HUES48 (cell line): Measurements from ENCODE around the gene C1orf159.
A peak's percentile ranks its signal among the peaks of the same experiment; 100 is the strongest.

Experiments
- H3K27ac ChIP-seq: one replicate; pipeline ENCODE4 v1.7.0; 2013; ENCODE audit warnings: low read depth, low read length, inconsistent platforms
- H3K27me3 ChIP-seq: 2 replicates; pipeline ENCODE4 v1.6.1; 2013; ENCODE audit warnings: mild to moderate bottlenecking, low read length; ENCODE audit not compliant: control insufficient read depth, insufficient read depth
- H3K36me3 ChIP-seq: 2 replicates; pipeline ENCODE4 v1.6.1; 2013; ENCODE audit warnings: low read length; ENCODE audit not compliant: control insufficient read depth, insufficient read depth
- H3K4me1 ChIP-seq: 2 replicates; pipeline ENCODE4 v1.6.1; 2013; ENCODE audit warnings: mild to moderate bottlenecking, low read length; ENCODE audit not compliant: control insufficient read depth, insufficient read depth
- H3K4me3 ChIP-seq: 2 replicates; pipeline ENCODE4 v1.5.1; 2013; ENCODE audit warnings: mild to moderate bottlenecking, low read depth, low read length
- H3K9ac ChIP-seq: 2 replicates; pipeline ENCODE4 v1.6.1; 2013; ENCODE audit warnings: mild to moderate bottlenecking, low read depth, low read length, moderate library complexity
- H3K9me3 ChIP-seq: 2 replicates; pipeline ENCODE4 v1.6.1; 2013; ENCODE audit warnings: low read length; ENCODE audit not compliant: control insufficient read depth, insufficient read depth

The C1orf159 gene

DNA sequence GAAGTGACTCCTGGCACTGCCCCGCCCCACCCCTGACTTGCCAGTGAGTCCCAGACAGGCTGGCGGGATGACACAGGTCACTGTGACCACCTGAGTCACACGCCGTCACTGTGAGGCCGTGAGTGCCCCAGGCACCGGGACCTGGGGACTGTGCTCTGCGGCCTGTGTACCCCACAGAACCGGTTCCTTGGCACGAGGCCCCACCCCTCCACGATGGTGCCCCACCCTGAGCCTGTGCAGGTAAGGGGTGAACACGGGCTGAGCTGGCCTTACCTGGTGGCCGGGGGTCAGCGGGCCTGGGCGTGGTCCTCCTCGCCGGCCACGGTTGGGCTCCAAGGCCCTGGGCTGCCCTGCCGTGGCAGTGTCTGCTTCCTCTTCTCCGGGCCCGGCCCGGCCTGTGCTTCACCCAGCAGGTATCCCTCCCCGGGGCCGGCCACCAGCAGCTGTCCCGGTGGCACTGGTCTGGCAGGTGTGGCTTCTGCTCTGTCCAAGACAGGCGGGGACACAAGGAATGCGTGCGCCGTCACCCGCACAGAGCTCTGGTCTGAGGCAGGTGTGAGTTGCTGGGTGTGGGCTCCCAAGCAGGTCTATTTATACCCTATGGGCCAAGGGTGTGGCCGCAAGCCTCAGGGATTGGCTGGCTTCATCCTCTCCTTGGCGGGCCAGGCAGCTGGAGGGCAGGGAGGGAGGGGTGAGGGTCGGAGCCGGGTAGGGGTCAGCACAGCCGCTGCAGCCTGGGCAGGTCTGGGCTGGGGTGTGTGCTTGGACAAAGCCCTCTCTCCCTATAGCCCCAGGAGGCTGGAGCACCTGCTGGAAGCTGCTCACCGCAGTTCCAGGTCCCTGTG is 41.9 kb downstream of the C1orf159 start, which contains the start of gene RNF223:
Gene RNF223, minus strand, starts transcription at position 564 of the 845 bp plus-strand sequence. CDS start 1,740 bp downstream, outside the sequence.
- H3K4me3 ChIP-seq = no peak within 1 kb of the TSS
- no peaks in the 10 kb centered on the region for H3K9me3 ChIP-seq
- no peak within 1 kb of the TSS for H3K27ac ChIP-seq
- H3K9ac ChIP-seq = no peak within 1 kb of the TSS
- H3K4me1 ChIP-seq = no peaks in the 10 kb centered on the region
- H3K36me3 ChIP-seq = no peaks in the 10 kb centered on the region
- H3K27me3 ChIP-seq = peaks cover 13% of the 10 kb centered on the region

DNA sequence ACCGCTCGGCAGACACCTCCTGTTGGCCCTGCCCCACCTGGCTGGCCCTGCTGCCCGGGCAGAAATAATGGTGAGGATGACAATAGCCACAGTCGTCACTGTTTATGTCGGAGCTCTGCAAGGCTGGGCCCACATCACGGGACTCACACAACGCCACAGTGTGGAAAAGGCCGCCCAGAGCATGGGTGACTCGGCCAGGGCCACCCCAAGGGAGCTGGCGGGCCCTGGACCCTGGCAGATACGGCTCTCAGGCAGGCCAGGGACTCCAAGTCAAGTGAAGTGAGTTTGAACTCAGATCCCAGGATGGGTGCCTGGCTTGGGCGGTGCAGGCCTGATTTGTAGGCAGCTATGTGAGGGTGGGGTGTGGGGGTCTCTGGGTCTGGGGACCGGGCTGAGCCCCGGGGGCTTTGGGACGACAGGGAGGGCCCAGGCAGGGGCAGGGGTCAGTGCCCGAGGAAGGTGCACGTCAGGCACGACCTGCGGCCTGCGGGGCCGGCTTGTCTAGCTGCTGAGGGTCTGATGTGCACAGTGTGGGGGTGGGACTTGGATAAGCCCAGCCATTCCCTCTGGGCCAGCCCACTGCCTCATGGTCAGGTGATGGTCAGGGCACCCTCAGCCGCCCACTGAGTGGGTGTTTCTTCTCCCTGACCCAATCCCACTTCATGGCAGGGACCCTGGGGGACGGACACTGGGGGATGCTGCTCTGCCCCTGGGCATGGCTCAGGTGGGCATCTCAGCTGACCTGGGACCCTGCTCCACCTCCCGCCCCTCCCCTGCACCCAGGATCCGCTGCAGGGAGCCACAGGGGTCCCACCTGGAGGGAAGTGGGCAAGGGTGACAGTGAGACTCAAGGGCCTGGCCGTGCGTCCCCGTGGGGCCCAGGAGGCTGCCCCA is 42.8 kb downstream of the C1orf159 start:
- peaks cover 16% of the 10 kb centered on the region for H3K27me3 ChIP-seq
- H3K4me3 ChIP-seq = no peak overlapping the region
- H3K27ac ChIP-seq = no peak overlapping the region
- H3K9me3 ChIP-seq = no peaks in the 10 kb centered on the region
- no peaks in the 10 kb centered on the region for H3K36me3 ChIP-seq
- no peaks in the 10 kb centered on the region; the same call in 1 of the 2 replicates for H3K4me1 ChIP-seq
- H3K9ac ChIP-seq = no peak overlapping the region

DNA sequence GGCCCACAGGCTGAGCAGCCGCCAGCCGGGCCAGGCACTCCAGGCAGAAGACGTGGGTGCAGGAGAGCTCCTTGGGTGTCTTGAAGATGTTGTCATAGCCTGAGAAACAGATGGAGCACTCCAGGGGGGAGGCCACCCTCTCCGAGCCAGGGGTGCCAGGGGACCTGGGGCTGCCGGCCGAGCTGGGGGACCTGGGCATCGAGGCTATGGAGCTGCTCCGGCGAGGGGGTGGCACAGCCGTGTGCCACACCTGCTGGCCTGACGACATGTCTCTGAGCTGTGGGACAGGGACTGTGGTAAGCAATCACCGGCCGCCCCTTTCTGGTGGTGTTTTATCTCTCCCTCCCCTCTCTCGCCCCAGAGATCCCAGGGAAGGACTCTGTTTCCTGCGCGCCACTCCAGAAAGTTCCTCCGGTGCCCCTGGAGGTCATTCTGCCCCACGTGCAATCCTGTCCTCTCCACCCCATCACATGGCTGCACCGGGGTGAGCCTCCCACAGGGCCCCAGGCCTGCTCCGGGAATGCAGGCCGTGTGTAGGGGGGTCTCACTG is 43.5 kb downstream of the C1orf159 start:
- H3K4me3 ChIP-seq = no peak overlapping the region
- peaks cover 24% of the 10 kb centered on the region for H3K27me3 ChIP-seq
- H3K9me3 ChIP-seq = no peaks in the 10 kb centered on the region
- H3K4me1 ChIP-seq = no peaks in the 10 kb centered on the region; the same call in 1 of the 2 replicates
- no peak overlapping the region for H3K27ac ChIP-seq
- H3K9ac ChIP-seq = no peak overlapping the region
- H3K36me3 ChIP-seq = no peaks in the 10 kb centered on the region

DNA sequence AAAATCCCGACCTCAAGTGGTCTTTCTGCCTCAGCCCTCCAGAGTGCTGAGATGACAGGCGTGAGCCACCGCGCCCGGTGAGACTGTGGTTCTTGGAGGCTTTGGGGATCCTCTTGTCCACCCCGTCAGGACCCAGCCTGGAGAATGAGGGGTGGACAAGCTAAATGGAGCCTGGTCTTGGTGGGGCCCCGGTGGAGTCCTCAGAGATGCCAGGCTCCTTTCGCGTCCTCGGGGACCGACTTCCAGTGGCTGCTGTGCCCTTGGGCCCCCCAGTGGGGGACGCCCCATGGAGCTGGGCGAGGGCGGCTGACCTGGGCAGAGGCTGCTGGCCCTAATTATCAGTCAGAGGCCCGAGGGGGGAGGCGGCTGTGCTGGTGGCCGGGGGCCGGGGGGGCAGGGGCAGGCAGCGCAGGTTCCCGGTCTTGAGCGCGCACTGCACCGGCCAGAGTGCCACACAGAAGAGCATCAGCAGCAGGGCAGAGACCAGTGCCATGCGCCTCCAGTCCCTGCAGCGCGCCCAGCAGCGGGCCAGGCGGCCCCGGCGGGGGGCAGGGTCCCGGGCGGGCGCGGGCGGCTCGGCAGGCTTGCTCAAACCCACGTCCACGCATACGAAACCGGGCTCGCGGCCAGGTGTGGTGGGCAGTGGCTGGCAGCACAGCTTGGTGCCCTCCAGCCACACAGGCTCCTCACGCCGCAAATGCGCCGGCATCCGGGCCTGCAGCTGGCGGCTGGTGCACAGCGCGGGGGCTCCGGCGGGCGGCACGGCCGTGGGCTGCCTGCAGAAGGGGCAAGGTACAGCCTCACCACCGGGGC is 44.2 kb downstream of the C1orf159 start:
- Histone ChIP-seq H3K9ac (no peak overlapping the region), H3K4me1 (no peaks in the 10 kb centered on the region; the same call in 1 of the 2 replicates), H3K36me3 (no peaks in the 10 kb centered on the region), H3K9me3 (no peaks in the 10 kb centered on the region), H3K27ac (no peak overlapping the region), H3K4me3 (no peak overlapping the region), H3K27me3 (peaks cover 25% of the 10 kb centered on the region)

DNA sequence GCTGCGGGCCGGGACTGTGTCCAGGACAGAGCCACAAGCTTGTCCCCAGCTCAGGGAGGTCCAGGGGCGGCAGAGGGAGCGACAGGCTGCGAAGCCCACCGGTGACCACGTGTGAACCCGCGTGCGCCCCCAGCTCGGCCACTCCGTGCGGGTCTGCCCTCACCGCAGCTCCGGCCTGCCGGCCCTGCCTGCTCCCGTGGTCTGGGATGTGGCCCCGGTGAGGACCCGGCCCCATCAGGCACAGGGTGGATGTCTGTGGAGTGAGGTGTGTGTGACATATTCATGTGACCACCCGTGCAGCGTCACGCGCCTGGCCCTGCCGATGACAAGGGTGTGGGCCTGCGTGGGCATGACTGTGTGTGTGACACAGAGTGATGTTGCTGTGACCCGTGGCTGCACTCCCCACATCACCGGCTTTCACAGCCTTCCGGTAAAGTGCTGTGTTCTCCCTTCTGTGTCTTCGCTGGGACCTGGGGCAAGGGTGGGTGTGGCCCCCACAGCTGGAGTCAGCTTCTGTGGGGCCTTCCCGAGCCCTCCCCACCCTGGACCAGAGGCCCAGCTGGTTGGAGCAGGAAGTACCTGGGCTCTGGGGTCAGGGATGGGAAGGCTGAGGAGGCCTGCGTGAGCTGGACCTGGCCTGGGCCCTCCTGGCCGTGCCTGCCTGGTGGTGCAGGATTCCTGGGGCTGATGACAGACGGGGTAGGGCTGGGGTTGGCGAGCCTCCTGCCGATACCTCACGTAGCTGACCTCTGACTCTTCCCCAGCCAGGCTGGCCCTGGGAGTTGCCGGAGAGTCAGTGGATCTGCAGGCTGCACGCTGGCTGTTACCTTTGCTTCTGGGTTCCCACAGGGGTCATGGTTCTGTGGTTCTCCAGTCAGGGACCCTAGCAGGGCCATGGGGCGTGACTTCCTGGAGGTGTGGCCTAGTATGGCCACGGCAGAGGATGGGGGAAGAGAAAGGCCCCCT is 45.9 kb downstream of the C1orf159 start:
- no peak overlapping the region for H3K27ac ChIP-seq
- no peaks in the 10 kb centered on the region for H3K9me3 ChIP-seq
- H3K9ac ChIP-seq = no peak overlapping the region
- H3K4me3 ChIP-seq = peak overlapping the region; percentile 81
- peaks cover 25% of the 10 kb centered on the region for H3K27me3 ChIP-seq
- H3K36me3 ChIP-seq = no peaks in the 10 kb centered on the region
- no peaks in the 10 kb centered on the region; the same call in 1 of the 2 replicates for H3K4me1 ChIP-seq

DNA sequence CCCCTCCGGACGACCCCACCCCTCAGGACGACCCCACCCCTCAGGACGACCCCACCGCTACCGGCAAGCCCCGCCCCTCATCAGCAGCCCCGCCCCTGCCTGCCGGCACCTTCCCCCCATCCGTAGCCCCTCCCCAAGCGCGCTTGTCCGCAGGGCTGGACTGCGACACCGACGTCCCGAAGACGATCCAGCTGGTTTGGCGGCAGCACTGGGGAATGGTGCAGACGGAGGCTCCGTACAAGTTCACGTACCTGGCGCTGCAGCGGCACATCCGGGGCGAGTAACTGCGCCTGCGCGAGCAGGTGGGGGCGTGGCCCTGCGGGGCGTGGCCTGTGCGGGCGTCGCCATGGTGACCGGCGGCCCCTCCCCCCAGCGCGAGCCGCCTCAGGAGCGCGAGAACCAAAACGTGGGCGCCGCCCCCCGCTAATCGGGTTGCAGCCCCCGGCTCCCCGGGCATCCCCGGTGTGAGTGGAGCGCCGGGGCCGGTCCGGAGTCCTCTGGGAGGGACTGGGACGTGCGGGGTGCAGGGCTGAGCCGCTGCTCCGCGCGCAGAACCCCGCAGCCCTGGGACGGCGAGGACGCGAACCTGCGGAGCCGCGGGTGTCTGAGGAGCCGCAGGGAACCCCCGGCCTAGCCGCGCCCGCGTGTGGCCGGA is 46.7 kb downstream of the C1orf159 start:
- peak overlapping the region; percentile 81 for H3K4me3 ChIP-seq
- H3K27me3 ChIP-seq = peaks cover 29% of the 10 kb centered on the region
- H3K9me3 ChIP-seq = no peaks in the 10 kb centered on the region
- no peak overlapping the region for H3K9ac ChIP-seq
- peak overlapping the region; percentile 77 for H3K27ac ChIP-seq
- no peaks in the 10 kb centered on the region for H3K36me3 ChIP-seq
- peaks cover 2% of the 10 kb centered on the region for H3K4me1 ChIP-seq

DNA sequence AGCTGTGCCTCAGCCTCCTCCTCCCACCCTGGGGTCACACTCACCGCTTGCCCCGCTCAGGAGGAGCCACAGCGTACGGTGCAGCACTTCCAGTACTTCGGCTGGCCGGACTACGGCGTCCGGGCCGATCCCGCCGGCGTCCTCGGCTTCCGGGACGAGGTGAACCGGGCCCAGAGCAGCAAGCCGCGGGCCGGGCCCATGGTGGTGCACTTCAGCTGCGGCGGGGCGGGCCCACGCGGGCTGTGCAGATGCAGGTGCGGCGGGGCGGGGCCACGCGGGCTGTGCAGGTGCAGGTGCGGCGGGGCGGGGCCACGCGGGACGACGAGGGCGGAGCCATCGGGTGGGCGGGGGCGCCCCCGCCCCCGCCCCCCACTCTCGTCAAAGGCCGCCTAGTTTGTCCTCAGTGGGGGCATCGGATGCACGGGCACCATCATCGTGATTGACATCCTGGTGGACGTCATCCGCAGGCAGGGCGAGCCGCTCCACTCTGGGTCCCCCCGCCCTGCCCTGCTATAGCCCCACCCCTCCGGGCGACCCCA is 47.3 kb downstream of the C1orf159 start:
- Histone ChIP-seq H3K27me3 (peaks cover 33% of the 10 kb centered on the region), H3K4me3 (peak overlapping the region; percentile 55), H3K9me3 (no peaks in the 10 kb centered on the region), H3K36me3 (no peaks in the 10 kb centered on the region), H3K4me1 (peaks cover 5% of the 10 kb centered on the region), H3K9ac (no peak overlapping the region), H3K27ac (no peak overlapping the region)

DNA sequence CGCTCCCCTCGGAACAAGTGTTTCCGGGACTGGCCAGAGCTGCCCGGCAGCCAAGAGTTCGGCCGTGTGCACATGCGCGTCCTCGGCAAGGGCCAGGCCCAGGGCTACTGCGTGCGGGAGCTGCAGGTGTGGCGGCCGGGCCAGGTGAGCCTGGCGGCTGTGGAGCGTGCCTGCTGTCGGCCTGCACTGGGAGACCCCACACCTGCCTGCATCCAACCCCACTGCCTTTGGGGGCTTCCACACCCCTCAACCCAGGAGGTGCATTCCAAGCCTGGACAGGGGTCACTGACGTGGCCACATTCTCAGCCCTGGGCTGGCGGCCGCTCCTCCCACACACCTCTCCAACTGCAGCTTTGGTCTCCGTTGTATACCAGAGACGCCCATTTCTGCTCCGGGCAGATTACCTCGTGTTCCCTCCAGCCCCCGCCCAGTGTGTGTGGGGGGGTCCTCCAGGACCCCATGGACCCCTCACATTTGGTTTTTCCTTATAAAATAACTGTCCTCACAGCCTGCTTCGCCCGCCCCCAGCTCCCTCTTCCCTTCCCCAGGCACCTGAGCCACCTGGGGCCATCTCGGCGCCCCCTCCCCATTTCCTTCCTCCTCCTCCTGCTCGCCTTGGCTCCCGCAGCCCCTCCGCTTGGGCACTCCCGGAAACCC is 47.9 kb downstream of the C1orf159 start:
- peaks cover 39% of the 10 kb centered on the region for H3K27me3 ChIP-seq
- no peaks in the 10 kb centered on the region for H3K36me3 ChIP-seq
- H3K4me3 ChIP-seq = peak overlapping the region; percentile 55
- H3K9me3 ChIP-seq = no peaks in the 10 kb centered on the region
- no peak overlapping the region for H3K9ac ChIP-seq
- peaks cover 5% of the 10 kb centered on the region for H3K4me1 ChIP-seq
- H3K27ac ChIP-seq = no peak overlapping the region
